ENCODE results near the gene CATSPER4.

Gene CATSPER4

GRCh38 chr1:26160527-26161414 is 29.6 kb upstream of the CATSPER4 start:
- no peaks in the 10 kb centered on the region for H3K9me2 ChIP-seq (replicated peaks; ENCODE audit: low read depth, low read length)
- H3K9ac ChIP-seq (ENCODE audit: low read depth, low read length, poor library complexity, severe bottlenecking): peak overlapping the region; percentile 90
- H3K36me3 ChIP-seq (ENCODE audit: insufficient read depth, low read length): no peaks in the 10 kb centered on the region
- H3K4me3 ChIP-seq (ENCODE audit: low read length, poor library complexity, severe bottlenecking): peak overlapping the region; percentile 76
- H4K20me1 ChIP-seq (ENCODE audit: insufficient read depth, low read length, poor library complexity, severe bottlenecking): no peaks in the 10 kb centered on the region
- H2AFZ ChIP-seq (ENCODE audit: low read length): peak overlapping the region; percentile 88
- peaks cover 32% of the 10 kb centered on the region for H3K79me2 ChIP-seq (ENCODE audit: insufficient read depth, low read length)
- H3K9me3 ChIP-seq (ENCODE audit: insufficient read depth, low read depth, low read length): no peaks in the 10 kb centered on the region
- no peaks in the 10 kb centered on the region for H3F3A ChIP-seq (ENCODE audit: low read depth)
- H3K4me1 ChIP-seq (ENCODE audit: insufficient read depth, low read length, poor library complexity, severe bottlenecking): peaks cover 55% of the 10 kb centered on the region
- H3K4me2 ChIP-seq (ENCODE audit: low read depth, low read length, poor library complexity, severe bottlenecking): peak overlapping the region; percentile 98
- H3K27me3 ChIP-seq (ENCODE audit: insufficient read depth, low read length, poor library complexity, severe bottlenecking): no peaks in the 10 kb centered on the region
- TF ChIP-seq EZH2phosphoT487 (IDR thresholded peaks at IDR 0.05; ENCODE audit: borderline replicate concordance) (no peak), CTCF (conservative IDR thresholded peaks at IDR 0.05; ENCODE audit: low read length) (no peak)

GRCh38 chr1:26161415-26162219 is 28.8 kb upstream of the CATSPER4 start:
- peaks cover 46% of the 10 kb centered on the region for H3K4me1 ChIP-seq (ENCODE audit: insufficient read depth, low read length, poor library complexity, severe bottlenecking)
- no peaks in the 10 kb centered on the region for H3K27me3 ChIP-seq (ENCODE audit: insufficient read depth, low read length, poor library complexity, severe bottlenecking)
- peaks cover 32% of the 10 kb centered on the region for H3K79me2 ChIP-seq (ENCODE audit: insufficient read depth, low read length)
- H3K4me3 ChIP-seq (ENCODE audit: low read length, poor library complexity, severe bottlenecking): peak overlapping the region; percentile 76
- H3K9me3 ChIP-seq (ENCODE audit: insufficient read depth, low read depth, low read length): no peaks in the 10 kb centered on the region
- H2AFZ ChIP-seq (ENCODE audit: low read length): peak overlapping the region; percentile 88
- H3K36me3 ChIP-seq (ENCODE audit: insufficient read depth, low read length): no peaks in the 10 kb centered on the region
- TF ChIP-seq EZH2phosphoT487 (IDR thresholded peaks at IDR 0.05; ENCODE audit: borderline replicate concordance) (no peak), CTCF (conservative IDR thresholded peaks at IDR 0.05; ENCODE audit: low read length) (peak; percentile 22; the same call in 1 of the 2 replicates)
- no peaks in the 10 kb centered on the region for H4K20me1 ChIP-seq (ENCODE audit: insufficient read depth, low read length, poor library complexity, severe bottlenecking)
- H3K9ac ChIP-seq (ENCODE audit: low read depth, low read length, poor library complexity, severe bottlenecking): peak overlapping the region; percentile 90
- H3K9me2 ChIP-seq (replicated peaks; ENCODE audit: low read depth, low read length): no peaks in the 10 kb centered on the region
- H3K4me2 ChIP-seq (ENCODE audit: low read depth, low read length, poor library complexity, severe bottlenecking): peak overlapping the region; percentile 98
- H3F3A ChIP-seq (ENCODE audit: low read depth): no peaks in the 10 kb centered on the region

GRCh38 chr1:26162220-26162709 is 28.1 kb upstream of the CATSPER4 start:
- no peaks in the 10 kb centered on the region for H3K27me3 ChIP-seq (ENCODE audit: insufficient read depth, low read length, poor library complexity, severe bottlenecking)
- peaks cover 44% of the 10 kb centered on the region for H3K4me1 ChIP-seq (ENCODE audit: insufficient read depth, low read length, poor library complexity, severe bottlenecking)
- no peaks in the 10 kb centered on the region for H4K20me1 ChIP-seq (ENCODE audit: insufficient read depth, low read length, poor library complexity, severe bottlenecking)
- no peaks in the 10 kb centered on the region for H3K9me2 ChIP-seq (replicated peaks; ENCODE audit: low read depth, low read length)
- H3F3A ChIP-seq (ENCODE audit: low read depth): no peaks in the 10 kb centered on the region
- peaks cover 32% of the 10 kb centered on the region for H3K79me2 ChIP-seq (ENCODE audit: insufficient read depth, low read length)
- no peak for TF ChIP-seq EZH2phosphoT487 (IDR thresholded peaks at IDR 0.05; ENCODE audit: borderline replicate concordance)
- H3K9me3 ChIP-seq (ENCODE audit: insufficient read depth, low read depth, low read length): no peaks in the 10 kb centered on the region
- H3K4me3 ChIP-seq (ENCODE audit: low read length, poor library complexity, severe bottlenecking): peak overlapping the region; percentile 76
- peak overlapping the region; percentile 90 for H3K9ac ChIP-seq (ENCODE audit: low read depth, low read length, poor library complexity, severe bottlenecking)
- H3K36me3 ChIP-seq (ENCODE audit: insufficient read depth, low read length): no peaks in the 10 kb centered on the region
- peak overlapping the region; percentile 98 for H3K4me2 ChIP-seq (ENCODE audit: low read depth, low read length, poor library complexity, severe bottlenecking)
- H2AFZ ChIP-seq (ENCODE audit: low read length): peak overlapping the region; percentile 88; the same call in 1 of the 2 replicates

All from Loucy (cell line).